HG03378 (cell line): ENCODE results near the gene TAF4B.
"Not testable (repeated sequence)": the region's sequence is repeated elsewhere in the genome, so short reads cannot be mapped to it uniquely, and the experiment has no call there.

Experiments used
- ATAC-seq: cut with Tn5 transposase; IDR thresholded peaks from one replicate; pipeline ENCODE4 v1.9.1; 2021; ENCODE audit warnings: mild to moderate bottlenecking, moderate library complexity; ENCODE audit not compliant: unreplicated experiment

The TAF4B gene

GRCh38 chr18:26226229-26227050 lies at the start of gene TAF4B:
Gene TAF4B, plus strand, starts transcription at chr18:26226445. Its CDS starts 489 bp downstream, at chr18:26226934.
- peak; percentile 84 for ATAC-seq

GRCh38 chr18:26181343-26181826 lies 44.9 kb upstream of the TAF4B start:
- ATAC-seq, result no peak

GRCh38 chr18:26183395-26184112 lies 42.7 kb upstream of the TAF4B start:
- ATAC-seq, result no peak

GRCh38 chr18:26185267-26185666 lies 41.0 kb upstream of the TAF4B start:
- no peak for ATAC-seq

- peak; percentile 85 for ATAC-seq
Observed at GRCh38 chr18:26190506-26190905, 35.7 kb upstream of the TAF4B start.

GRCh38 chr18:26192233-26192632 lies 34.0 kb upstream of the TAF4B start:
- no peak for ATAC-seq

GRCh38 chr18:26196605-26197004 lies 29.6 kb upstream of the TAF4B start:
- no peak for ATAC-seq

- not testable (repeated sequence) for ATAC-seq
Observed at GRCh38 chr18:26202001-26202400, 24.2 kb upstream of the TAF4B start.

- ATAC-seq, result no peak
Observed at GRCh38 chr18:26205318-26205717, 20.9 kb upstream of the TAF4B start.

GRCh38 chr18:26206488-26206887 lies 19.8 kb upstream of the TAF4B start:
- no peak for ATAC-seq

- no peak for ATAC-seq
Observed at GRCh38 chr18:26207937-26208336, 18.3 kb upstream of the TAF4B start.

- no peak for ATAC-seq
Observed at GRCh38 chr18:26208977-26209376, 17.3 kb upstream of the TAF4B start.

- no peak for ATAC-seq
Observed at GRCh38 chr18:26210147-26210546, 16.1 kb upstream of the TAF4B start.

GRCh38 chr18:26215247-26215970 lies 10.8 kb upstream of the TAF4B start:
- ATAC-seq, result peak; percentile 91

- ATAC-seq, result no peak
Observed at GRCh38 chr18:26225022-26225693, 1.1 kb upstream of the TAF4B start.

GRCh38 chr18:26225915-26226228 lies 373 bp upstream of the TAF4B start:
- ATAC-seq, result no peak

GRCh38 chr18:26227051-26227670 lies 916 bp downstream of the TAF4B start:
- peak; percentile 9 for ATAC-seq

- no peak for ATAC-seq
Observed at GRCh38 chr18:26228562-26229260, 2.5 kb downstream of the TAF4B start.

GRCh38 chr18:26230497-26230896 lies 4.3 kb downstream of the TAF4B start:
- ATAC-seq, result no peak

- no peak for ATAC-seq
Observed at GRCh38 chr18:26233208-26233607, 7.0 kb downstream of the TAF4B start.
